Adrenal gland (tissue), 12 donors: Measurements from ENCODE around the gene DUSP16. TPM values are rescaled to one million over a fixed set of nuclear protein-coding genes. Genes with fewer than 3 reads are reported as not detected.
A peak's percentile ranks its signal among the peaks of the same experiment; 100 is the strongest.

ENCODE experiments used
- DNase-seq, 7 donors: peaks; one replicate each; pipeline ENCODE4 v3.0.0-alpha.2; 2019 to 2020
- H3K27ac ChIP-seq, 5 donors: fragments of 200-600 bp; sonication (generic) in 4 of 5; 1 replicate in 3 of 5; 2 replicates in 2 of 5; pipeline versions ENCODE4 v1.5.1 to v1.8.0; 2016 to 2020; ENCODE audit warnings: mild to moderate bottlenecking in 1 of 5
- H3K27me3 ChIP-seq: fragments of 200-600 bp; 2 replicates; pipeline ENCODE4 v1.8.0; 2021
- H3K36me3 ChIP-seq, 2 donors: fragments of 200-600 bp; replicated peaks in 1 of 2; 1 replicate in 1 of 2; 2 replicates in 1 of 2; pipeline versions ENCODE4 v1.5.1 to v1.8.0; 2018 to 2022
- H3K4me1 ChIP-seq, 2 donors: fragments of 200-600 bp; replicated peaks in 1 of 2; 1 replicate in 1 of 2; 2 replicates in 1 of 2; pipeline versions ENCODE4 v1.5.1 to v1.8.0; 2018 to 2021
- H3K4me3 ChIP-seq, 4 donors: fragments of 200-600 bp; sonication (generic) in 3 of 4; one replicate each; pipeline ENCODE4 v1.5.1; 2016 to 2018
- H3K9me3 ChIP-seq, 3 donors: fragments of 200-600 bp; sonication (generic) in 1 of 3; replicated peaks in 1 of 3; 1 replicate in 2 of 3; 2 replicates in 1 of 3; pipeline versions ENCODE4 v1.5.1 to v1.8.0; 2016 to 2021
- CTCF ChIP-seq, 6 experiments: fragments of 450-650 bp in 4 of 6; fragments of 200-600 bp in 2 of 6; sonication (generic) in 1 of 6; IDR thresholded peaks; 1 replicate in 5 of 6; 2 replicates in 1 of 6; pipeline versions ENCODE4 v1.5.1 to v1.8.0; 2016 to 2021; ENCODE audit warnings: antibody characterized with exemption in 6 of 6, mild to moderate bottlenecking in 2 of 6, moderate library complexity in 1 of 6
- POLR2A ChIP-seq, 2 donors: fragments of 450-650 bp; IDR thresholded peaks; one replicate each; pipeline ENCODE4 v1.6.1; 2017; ENCODE audit warnings: antibody characterized with exemption in 2 of 2, mild to moderate bottlenecking in 2 of 2, moderate library complexity in 1 of 2
- WGBS, 4 donors: extraction: QIAGEN DNeasy Blood & Tissue Kit in 2 of 4; methylation state at CpG; one replicate each; pipeline versions ENCODE4 v1.1.5 to v1.1.7; 2013 to 2017; 5-methylcytosine and 5-hydroxymethylcytosine counted together
- intact Hi-C, 2 donors: fragments of 100-400 bp; cut with DNase I; formaldehyde crosslinking; loops; one replicate each; pipeline versions ENCODE4 v1.14.1 to v1.15.0; 2022 to 2023
- polyA plus RNA-seq, 3 donors: library from polyadenylated mRNA; stranded (reverse); fragments of 200-250 nt in 2 of 3; fragments of 350-450 nt in 1 of 3; fragmentation: Illumina TruSeq in 1 of 3; extraction: RNeasy Lipid Tissue Mini Kit (QIAGEN cat#74804) in 1 of 3; gene quantifications; one replicate each; pipeline ENCODE4 v1.2.3, GENCODE V29; 2013 to 2014
- total RNA-seq, 9 donors: library from RNA; depleted of rRNA in 4 of 9; stranded (reverse); fragments of >200 nt in 4 of 9; fragments of 120-200 nt in 1 of 9; fragmentation: NEBNext Ultra II Directional in 1 of 9; extraction: Animal tissue kit (Norgen Biotek cat#: 25700) in 1 of 9; gene quantifications; one replicate each; pipeline versions ENCODE4 v1.1.0 to v1.2.4, GENCODE V29; 2013 to 2023
- donor health status: healthy with polysubstance abuse.
- donor health status: Bipolar disorder and iron deficiency.
- donor health status: DM: yes; HTN: yes; CAD: no.
- donor health status: DM: no; HTN: no; CAD: no.
- donor health status: DM: no; HTN: no; CAD: no.
- donor health status: DM: yes; HTN: yes; CAD: no.

DUSP16 gene
- total and polyA plus RNA-seq, 12 donors = 24.5 to 374 (median 109) TPM

DNA sequence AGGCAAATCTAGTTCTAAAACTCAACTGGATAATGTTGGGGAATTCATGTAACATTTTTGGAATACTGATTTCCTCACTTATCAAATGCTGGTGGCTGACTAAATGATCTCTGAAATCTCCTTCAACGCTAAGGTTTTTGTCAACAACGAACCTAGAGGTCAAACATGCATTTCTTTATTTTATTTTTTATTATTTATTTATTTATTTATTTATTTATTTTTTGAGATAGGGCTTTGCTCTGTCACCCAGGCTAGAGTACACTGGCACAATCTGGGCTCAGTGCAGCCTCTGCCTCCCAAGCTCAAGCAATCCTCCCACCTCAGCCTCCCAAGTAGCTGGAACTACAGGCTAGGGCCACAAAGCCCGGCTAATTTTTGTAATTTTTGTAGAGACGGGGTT lies 64.5 kb downstream of the DUSP16 start:
- H3K27ac ChIP-seq = peak overlapping the region in 1 of 5 donors; percentile 15
- no peaks in the 10 kb centered on the region for H3K27me3 ChIP-seq
- WGBS, 4 donors = 81 to 84% (median 83%) methylated on average over 4 of the region's 4 CpGs
- H3K36me3 ChIP-seq = peaks cover 0 to 8% of the 10 kb centered on the region in 2 donors
- intact Hi-C loops = no loop called here
- no peak for DNase-seq
- no peaks in the 10 kb centered on the region for H3K9me3 ChIP-seq
- H3K4me1 ChIP-seq = peaks cover 0 to 46% of the 10 kb centered on the region in 2 donors
- TF ChIP-seq POLR2A (IDR thresholded peaks at IDR 0.05) (no peak), CTCF (IDR thresholded peaks at IDR 0.05) (no peak)
- H3K4me3 ChIP-seq = no peak overlapping the region

GRCh38 chr12:12495536-12495935 lies 67.1 kb downstream of the DUSP16 start:
- H3K9me3 ChIP-seq = no peaks in the 10 kb centered on the region
- no peak for TF ChIP-seq CTCF (IDR thresholded peaks at IDR 0.05)
- TF ChIP-seq POLR2A (IDR thresholded peaks at IDR 0.05) = no peak
- H3K4me1 ChIP-seq = peaks cover 0 to 25% of the 10 kb centered on the region in 2 donors
- peaks cover 0 to 8% of the 10 kb centered on the region in 2 donors for H3K36me3 ChIP-seq
- no peaks in the 10 kb centered on the region for H3K27me3 ChIP-seq
- DNase-seq = no peak
- peak overlapping the region in 2 of 5 donors; percentile 13 to 38 for H3K27ac ChIP-seq
- WGBS, 4 donors = 82 to 100% (median 92%) methylated on average over 1 of the region's 1 CpG
- no peak overlapping the region for H3K4me3 ChIP-seq
- intact Hi-C loops = no loop called here

GRCh38 chr12:12492547-12492946 lies 70.1 kb downstream of the DUSP16 start:
- Histone ChIP-seq H3K9me3 (no peaks in the 10 kb centered on the region), H3K4me3 (no peak overlapping the region), H3K27me3 (no peaks in the 10 kb centered on the region), H3K4me1 (peaks cover 0 to 17% of the 10 kb centered on the region in 2 donors), H3K36me3 (peaks cover 0 to 12% of the 10 kb centered on the region in 2 donors), H3K27ac (peak overlapping the region in 2 of 5 donors; percentile 19 to 64)
- TF ChIP-seq CTCF (IDR thresholded peaks at IDR 0.05) (no peak), POLR2A (IDR thresholded peaks at IDR 0.05) (no peak)
- intact Hi-C loops = no loop called here
- no peak for DNase-seq
- WGBS, 4 donors = 88 to 90% (median 89%) methylated on average over 5 of the region's 5 CpGs

DNA sequence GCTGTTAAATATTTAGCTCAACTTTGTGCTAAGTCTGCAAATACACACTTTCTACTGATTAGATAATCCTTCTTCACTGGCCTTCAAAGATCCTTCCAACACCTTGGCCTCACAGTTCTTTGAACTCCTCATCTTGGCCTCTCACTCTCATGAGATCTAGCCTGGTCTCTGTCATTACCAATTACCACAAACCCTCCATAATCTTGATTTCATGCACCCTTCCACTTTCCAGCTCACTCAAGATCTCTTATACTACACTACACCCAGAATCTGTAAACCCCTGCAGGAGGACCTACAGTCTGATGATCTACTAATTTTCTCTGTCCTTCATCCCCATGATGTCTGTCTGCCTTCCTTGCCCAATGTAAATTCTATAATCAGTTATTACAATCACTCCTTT lies 71.1 kb downstream of the DUSP16 start:
- H3K27ac ChIP-seq = peak overlapping the region in 2 of 5 donors; percentile 19 to 64
- intact Hi-C loops = no loop called here
- no peaks in the 10 kb centered on the region for H3K9me3 ChIP-seq
- H3K4me1 ChIP-seq = peaks cover 8 to 23% of the 10 kb centered on the region in 2 donors
- TF ChIP-seq POLR2A (IDR thresholded peaks at IDR 0.05) (no peak), CTCF (IDR thresholded peaks at IDR 0.05) (no peak)
- no peak overlapping the region for H3K4me3 ChIP-seq
- no peak for DNase-seq
- H3K27me3 ChIP-seq = no peaks in the 10 kb centered on the region
- H3K36me3 ChIP-seq = peaks cover 0 to 12% of the 10 kb centered on the region in 2 donors
